Measurements from ENCODE around the gene MYBPC3.

Gene MYBPC3

GRCh38 chr11:47355283-47356128 lies 3.0 kb upstream of the MYBPC3 start:
- DNase-seq (ENCODE audit: low read depth), result peak; percentile 60
- H3K4me3 ChIP-seq (ENCODE audit: low read depth, low read length), result no peak overlapping the region
- TF ChIP-seq, protein P1, sequence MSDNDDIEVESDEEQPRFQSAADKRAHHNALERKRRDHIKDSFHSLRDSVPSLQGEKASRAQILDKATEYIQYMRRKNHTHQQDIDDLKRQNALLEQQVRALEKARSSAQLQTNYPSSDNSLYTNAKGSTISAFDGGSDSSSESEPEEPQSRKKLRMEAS (IDR thresholded peaks at IDR 0.05; ENCODE audit: low read depth, low read length), result no peak
- TF ChIP-seq CTCF (IDR thresholded peaks at IDR 0.05; ENCODE audit: low read depth, low read length) (peak; percentile 38), POLR2A (IDR thresholded peaks at IDR 0.05; ENCODE audit: extremely low read depth, insufficient read length) (no peak)

DNA sequence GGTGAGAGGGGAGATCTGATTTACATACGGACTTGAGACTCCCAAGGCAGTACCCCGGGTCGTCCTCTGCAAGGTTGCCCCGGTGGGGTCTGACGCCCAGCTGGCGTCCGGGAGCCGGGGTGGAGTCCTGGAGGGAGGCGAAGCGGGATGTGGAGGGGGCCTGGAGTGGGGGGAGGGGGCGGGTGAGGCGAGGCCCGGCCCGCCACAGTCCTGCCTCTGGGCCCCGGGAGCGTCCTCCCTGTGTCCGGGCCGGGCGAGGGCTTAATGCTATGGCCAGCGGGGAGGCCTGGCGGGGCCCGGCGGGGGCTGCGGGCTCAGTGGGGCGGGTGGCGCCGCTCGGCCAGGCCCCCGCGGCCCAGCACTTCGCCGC lies 2.4 kb upstream of the MYBPC3 start:
- TF ChIP-seq MYC (IDR thresholded peaks at IDR 0.05; ENCODE audit: low read depth, low read length) (no peak), CTCF (IDR thresholded peaks at IDR 0.05; ENCODE audit: low read depth, low read length) (no peak), POLR2A (IDR thresholded peaks at IDR 0.05; ENCODE audit: extremely low read depth, insufficient read length) (no peak)
- TF ChIP-seq, protein P1 (IDR thresholded peaks at IDR 0.05; ENCODE audit: low read depth, low read length), result no peak
- no peak overlapping the region for H3K4me3 ChIP-seq (ENCODE audit: low read depth, low read length)
- DNase-seq (ENCODE audit: low read depth), result no peak

GRCh38 chr11:47353978-47354774 lies 1.7 kb upstream of the MYBPC3 start:
- no peak for TF ChIP-seq CTCF (IDR thresholded peaks at IDR 0.05; ENCODE audit: low read depth, low read length)
- no peak for TF ChIP-seq POLR2A (IDR thresholded peaks at IDR 0.05; ENCODE audit: extremely low read depth, insufficient read length)
- no peak for TF ChIP-seq MYC (IDR thresholded peaks at IDR 0.05; ENCODE audit: low read depth, low read length)
- TF ChIP-seq, protein P1 (IDR thresholded peaks at IDR 0.05; ENCODE audit: low read depth, low read length), result no peak
- H3K4me3 ChIP-seq (ENCODE audit: low read depth, low read length), result no peak overlapping the region

GRCh38 chr11:47351156-47352126 lies 1.1 kb downstream of the MYBPC3 start:
- DNase-seq (ENCODE audit: low read depth), result no peak
- H3K4me3 ChIP-seq (ENCODE audit: low read depth, low read length), result no peak overlapping the region
- TF ChIP-seq, protein P1 (IDR thresholded peaks at IDR 0.05; ENCODE audit: low read depth, low read length), result no peak
- TF ChIP-seq POLR2A (IDR thresholded peaks at IDR 0.05; ENCODE audit: extremely low read depth, insufficient read length) (no peak), MYC (IDR thresholded peaks at IDR 0.05; ENCODE audit: low read depth, low read length) (no peak), CTCF (IDR thresholded peaks at IDR 0.05; ENCODE audit: low read depth, low read length) (no peak)

More at GRCh38 chr11:47353978-47354774, 1.7 kb upstream of the MYBPC3 start:
- no peak for DNase-seq (ENCODE audit: low read depth)

DNA sequence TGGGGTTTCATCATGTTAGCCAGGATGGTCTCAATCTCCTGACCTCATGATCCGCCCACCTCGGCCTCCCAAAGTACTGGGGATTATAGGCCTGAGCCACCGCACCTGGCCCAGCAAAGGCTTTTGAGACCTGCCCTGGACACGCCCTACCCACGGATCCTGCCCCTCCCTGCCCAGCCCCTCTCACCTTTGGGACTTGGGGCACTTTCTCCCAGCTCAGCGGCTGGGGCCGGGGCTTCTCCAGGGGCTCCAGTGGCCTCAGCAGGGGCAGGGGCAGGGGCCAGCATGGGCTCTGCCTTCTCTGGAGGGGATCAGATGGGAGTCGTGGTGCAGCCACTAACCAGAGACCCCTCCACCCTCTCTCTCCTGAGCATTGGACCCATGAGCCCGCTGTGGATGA lies 2.2 kb downstream of the MYBPC3 start:
- no peak for TF ChIP-seq MYC (IDR thresholded peaks at IDR 0.05; ENCODE audit: low read depth, low read length)
- TF ChIP-seq, protein P1 (IDR thresholded peaks at IDR 0.05; ENCODE audit: low read depth, low read length), result no peak
- TF ChIP-seq CTCF (IDR thresholded peaks at IDR 0.05; ENCODE audit: low read depth, low read length), result no peak
- no peak for TF ChIP-seq POLR2A (IDR thresholded peaks at IDR 0.05; ENCODE audit: extremely low read depth, insufficient read length)
- DNase-seq (ENCODE audit: low read depth), result no peak
- no peak overlapping the region for H3K4me3 ChIP-seq (ENCODE audit: low read depth, low read length)

Data from NB4 (cell line).